Stimulated activated CD8-positive, alpha-beta memory T cell treated with anti-CD3 and anti-CD28 coated beads, Interleukin-4, amount 100 ng/mL, for 4 hours (primary cell): ENCODE data around the gene SLC5A10.

Experiments used
- DNase-seq, 2 donors: peaks; one replicate each; pipeline ENCODE4 v3.0.0-alpha.2; 2020; ENCODE audit warnings: low read depth in 2 of 2, low spot score in 1 of 2

Gene SLC5A10

DNA sequence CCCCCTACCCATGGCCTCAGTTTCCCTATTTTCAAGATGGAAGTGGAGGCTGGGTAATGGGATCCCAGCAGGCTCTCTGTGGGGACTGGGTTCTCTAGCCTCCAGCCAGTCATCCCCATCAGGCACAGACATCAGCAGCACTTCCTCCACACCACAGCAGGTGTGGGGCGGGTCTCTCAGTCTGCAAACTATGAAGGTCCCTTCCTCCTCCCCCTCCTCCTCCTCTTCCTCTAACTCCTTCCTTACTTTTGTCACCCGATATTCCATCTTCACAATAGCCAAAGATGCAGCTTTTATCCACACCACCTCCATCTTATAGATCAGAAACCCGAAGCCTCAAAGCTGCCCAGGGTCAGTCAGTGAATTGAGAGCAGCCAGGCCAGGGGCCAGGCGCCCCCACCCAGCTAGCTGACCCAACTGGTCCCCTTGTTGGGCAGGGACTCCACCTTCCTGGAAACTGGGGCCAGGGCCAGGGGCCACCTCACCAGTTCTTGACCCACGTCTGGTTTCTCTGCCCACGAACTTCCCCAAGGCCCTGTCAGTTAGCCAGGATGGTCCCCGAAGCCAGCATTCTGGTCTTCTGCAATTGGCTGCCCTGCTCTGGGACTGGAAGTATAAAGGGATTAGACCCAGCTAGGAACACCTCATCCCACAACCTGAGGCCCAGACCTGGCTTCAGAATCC, 50.1 kb downstream of the SLC5A10 start:
- no peak for DNase-seq

DNA sequence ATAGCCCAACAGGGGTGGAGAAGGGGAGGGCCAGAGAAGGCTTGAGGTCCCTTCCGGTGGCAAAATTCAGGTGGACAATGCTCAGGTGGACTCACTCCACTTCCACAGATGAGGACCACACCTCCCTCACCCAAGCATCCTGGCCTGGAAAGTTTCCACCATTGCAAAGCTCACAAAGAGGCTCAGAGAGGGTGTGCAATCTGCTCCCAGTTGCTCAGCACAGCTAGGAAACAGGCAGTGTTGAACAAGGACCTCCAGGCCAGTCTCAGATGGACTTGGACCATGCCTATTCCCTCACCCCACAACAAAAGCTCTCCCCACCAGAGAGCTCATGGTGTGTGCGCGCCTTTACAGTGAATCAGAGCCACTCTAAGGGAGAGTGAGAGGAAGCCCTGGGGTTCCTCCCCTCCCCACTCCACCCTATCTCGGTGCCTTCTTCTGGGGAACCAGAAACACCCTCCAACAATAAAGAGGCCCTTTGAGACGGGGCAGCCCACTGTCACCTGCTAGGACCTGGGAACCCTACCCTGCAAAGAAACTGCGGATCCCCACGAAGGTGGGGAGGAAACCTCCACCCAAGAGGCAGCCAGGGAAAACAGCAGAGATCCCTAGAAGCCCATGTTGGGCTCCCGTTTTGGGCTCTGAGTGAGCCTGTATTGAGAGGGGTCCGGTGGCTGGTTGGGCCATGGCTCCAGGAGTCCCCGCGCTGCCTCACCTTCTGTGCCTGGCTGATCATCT, 51.0 kb downstream of the SLC5A10 start:
- DNase-seq: no peak

DNA sequence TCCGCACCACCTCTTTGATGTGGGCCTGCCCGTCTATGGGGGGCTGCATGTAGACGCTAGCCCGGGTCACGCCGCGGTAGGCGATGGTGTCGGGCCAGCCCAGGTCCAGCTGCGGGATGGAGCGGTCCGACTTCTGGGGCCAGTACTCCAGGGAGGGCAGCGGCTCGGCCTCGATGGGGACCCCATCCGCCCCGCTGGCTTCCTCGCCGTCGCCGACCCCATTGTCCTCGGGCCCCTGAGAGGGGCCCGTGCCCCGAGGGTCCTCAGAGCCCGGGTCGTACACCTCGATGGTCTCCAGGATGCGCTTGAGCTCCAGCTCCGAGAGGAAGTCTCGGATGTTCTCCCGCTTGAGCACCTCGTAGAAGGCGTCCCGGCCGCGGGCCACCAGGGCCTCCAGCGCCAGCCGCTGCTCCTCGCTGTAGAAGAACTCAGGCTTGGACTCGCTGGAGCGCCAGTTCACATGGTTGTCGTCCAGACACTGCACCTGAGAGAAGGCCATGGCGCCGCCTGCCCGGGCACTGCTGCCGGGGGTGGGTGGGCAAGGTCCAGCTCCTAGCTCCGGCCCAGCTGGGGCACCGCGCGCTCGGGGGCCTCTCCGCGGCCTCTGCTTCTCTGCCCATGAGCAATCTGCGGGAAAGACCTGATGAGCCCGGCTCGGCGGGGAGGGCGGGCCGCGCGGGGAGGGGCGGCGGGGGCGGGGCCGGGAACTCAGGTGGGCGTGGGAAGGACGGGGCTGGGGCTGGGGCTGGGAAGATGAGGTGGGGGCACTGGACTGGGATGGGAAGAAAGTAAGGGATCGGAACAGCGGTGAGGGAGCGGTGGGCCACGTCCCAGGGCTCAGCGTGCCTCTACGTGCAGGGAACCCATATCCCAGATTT, 51.8 kb downstream of the SLC5A10 start:
- peak; percentile 25 to 36 for DNase-seq

DNA sequence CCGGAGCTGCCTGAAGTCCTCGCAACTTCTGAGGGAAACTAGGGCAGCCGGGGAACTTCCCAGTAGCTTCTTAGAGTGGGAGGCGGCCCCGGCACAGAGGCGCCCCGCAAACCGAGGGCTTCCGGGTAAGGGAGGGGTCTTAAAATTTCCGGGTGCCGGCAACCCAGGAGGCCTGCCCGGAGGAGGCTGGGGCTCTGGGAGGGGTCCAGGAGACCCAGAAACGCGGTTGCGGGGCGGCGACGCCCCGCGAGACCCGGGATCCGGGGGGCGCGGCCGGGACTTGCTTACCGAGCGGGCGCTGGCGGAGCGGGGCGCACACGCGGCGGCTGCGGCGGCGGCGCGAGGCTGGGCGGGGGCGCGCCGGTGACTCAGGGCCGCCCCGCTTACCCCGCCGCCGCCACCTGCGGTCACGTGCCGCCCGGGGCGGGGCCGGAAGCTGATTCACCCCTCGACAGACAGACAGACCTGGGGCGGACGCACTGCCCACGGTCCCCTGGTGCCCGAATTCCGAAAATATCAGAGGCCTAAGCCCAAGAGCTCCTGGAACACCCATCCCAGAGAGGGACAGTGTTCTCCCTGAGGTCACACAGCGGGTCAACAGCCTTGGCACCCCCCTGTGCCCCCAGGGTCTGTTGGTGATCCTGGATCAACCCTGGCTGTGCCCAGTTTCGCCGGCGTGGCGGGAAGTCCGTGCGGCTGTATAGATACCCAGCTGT, 52.6 kb downstream of the SLC5A10 start, which contains the start of gene FAM83G:
Gene FAM83G (minus strand): TSS at position 344 of the 716 bp plus-strand sequence. CDS start 723 bp downstream, outside the sequence.
- peak; percentile 71 to 84 for DNase-seq

DNA sequence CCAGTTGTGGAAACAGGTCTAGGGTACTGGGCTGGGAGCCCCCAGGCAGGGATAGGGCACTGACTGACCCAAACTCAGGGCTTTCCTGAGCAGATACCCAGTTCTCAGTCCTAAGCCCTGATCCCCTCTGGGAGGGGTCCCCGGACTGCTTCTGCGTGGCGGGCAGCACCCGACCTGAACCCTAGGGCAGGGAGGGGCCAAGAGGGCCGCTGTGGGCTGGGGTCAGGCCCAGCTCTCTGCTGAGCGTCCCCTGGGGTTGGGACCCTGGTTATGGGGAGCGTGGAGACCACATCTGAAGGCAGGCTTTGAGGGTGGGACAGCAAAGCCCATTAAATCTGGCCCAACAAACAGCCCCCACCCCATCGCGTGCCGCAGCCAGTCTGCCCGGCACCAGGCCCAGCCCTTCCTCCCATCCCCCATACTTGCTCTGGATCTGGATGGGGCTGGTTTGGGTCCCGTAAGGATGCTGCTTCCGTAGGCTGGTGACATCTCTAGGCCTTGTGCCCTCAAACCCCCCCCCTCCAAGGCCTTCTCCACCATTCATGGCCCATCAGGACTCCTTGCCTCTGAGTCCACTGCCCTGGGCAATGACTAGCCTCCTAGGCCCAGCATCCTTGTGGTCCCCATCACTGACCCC, 53.3 kb downstream of the SLC5A10 start:
- DNase-seq: no peak

DNA sequence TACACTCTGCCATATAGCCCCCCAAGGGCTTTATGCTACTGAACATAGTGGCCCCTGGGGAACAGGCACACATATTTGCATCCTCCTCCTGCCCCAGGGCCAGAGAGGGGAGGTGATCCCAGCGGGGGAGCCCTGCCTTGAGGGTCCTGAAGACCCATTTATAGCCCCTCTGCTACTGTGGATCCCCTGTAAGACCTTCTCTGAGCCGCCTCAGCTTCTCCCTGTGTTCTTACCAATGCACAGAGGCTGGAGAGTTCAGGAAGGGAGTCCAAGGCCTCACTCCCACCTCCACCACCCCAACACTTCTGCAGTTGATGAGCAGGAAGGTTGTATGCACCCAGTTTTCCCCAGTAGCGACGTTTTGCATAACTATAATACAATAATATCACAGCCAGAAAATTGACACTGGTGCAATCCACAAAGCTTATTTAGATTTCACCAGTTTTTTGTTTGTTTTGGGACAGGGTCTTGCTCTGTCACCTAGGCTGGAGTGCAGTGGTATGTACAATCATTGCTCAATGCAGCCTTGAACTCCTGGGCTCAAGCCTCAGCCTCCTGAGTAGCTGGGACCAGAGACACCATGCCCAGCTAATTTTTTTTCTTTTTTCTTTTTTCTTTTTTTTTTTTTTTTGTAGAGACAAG, 53.9 kb downstream of the SLC5A10 start:
- DNase-seq: no peak

DNA sequence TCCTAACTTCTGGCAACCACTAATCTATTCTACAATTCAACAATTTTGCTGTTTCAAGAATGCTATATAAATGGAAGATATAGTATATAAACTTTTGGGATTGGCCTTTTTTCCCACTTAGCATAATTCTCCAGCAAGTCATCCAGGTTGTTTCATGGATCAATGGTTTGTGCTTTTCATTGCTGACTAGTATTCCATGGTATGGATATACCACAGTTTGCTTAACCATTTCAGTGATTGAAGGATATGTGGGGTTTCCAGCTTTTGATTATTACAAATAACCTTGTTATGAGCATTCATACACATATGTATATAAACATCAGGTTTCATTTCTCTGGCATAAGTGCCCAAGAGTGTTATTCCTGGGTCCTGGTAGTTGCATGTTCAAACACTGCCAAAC, 54.7 kb downstream of the SLC5A10 start:
- no peak for DNase-seq

DNA sequence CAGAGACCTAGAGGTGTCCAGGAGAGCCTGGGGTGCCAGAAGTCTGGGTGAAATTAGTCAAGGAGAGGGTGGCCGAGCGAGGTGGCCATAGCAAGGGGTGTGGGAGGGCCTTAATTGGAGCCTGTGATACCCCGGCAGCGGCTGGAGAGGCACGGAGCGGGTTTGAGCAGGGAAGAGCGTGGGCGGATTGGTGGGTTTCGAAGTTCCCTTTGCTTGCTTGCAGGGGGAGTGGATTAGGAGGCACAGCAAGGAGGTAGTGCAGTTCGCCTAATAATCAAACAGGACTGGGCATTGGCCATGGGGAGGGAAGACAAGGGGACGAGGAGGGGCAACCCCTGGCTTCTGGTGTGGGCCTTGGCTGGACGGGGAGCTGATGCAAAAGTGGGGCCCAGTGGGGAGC, 58.0 kb downstream of the SLC5A10 start:
- DNase-seq: no peak

DNA sequence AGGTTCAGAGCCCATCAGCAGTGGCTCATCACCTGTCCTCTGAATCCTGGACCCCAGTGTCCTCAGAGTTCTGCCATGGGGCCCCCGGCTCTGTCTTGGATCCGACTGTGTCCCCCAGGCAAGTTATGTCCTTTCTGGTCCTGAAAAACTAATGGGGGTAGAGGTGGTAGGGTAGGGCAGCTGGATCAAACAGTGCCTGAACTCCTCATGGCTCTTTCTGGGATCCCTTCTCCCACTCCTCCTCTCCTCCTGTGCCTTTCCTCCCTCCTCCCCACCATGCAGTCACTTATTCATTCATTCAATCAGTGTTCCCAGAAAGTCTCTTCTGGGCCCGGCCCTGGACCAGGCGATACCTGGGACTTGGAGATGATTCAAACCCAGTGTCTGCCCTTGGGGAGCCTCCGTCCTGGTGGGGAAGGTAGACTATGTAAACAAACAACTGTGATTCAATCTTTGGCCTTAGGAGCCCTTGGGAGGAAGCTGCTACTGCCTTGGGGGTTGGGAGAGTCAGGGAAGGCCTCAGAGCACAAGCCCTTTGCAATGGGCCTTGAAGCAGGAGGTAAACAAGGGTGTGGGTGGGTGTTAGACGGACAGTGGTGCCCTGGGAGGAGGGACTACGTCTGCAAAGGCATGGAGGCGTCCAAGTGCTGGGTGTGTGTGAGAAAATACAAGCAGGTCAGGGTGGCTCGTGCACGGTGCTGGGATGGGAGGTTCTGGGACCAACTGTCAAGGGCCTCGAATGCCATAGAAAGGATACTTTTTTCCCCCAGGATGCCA, 59.0 kb downstream of the SLC5A10 start:
- DNase-seq: no peak

DNA sequence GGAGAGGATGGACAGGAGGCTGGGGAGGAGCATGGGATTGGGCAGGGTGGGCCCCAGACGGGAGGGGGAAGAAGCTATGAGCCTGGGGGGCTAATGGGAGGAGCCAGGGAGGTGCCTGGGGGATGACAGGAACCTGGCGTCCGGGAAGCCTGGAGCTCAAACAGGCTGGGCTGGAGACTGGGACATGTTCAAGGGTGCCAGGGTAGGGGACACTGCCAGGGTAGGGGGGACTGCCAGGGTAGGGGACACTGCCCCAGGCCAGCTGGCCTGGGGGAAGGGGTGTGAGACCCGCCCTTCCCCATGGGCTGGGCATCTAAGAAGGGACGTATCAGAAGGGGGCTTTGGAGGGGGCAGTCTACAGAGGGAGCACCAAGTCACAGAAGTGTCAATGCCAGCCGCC, 59.6 kb downstream of the SLC5A10 start:
- no peak for DNase-seq

DNA sequence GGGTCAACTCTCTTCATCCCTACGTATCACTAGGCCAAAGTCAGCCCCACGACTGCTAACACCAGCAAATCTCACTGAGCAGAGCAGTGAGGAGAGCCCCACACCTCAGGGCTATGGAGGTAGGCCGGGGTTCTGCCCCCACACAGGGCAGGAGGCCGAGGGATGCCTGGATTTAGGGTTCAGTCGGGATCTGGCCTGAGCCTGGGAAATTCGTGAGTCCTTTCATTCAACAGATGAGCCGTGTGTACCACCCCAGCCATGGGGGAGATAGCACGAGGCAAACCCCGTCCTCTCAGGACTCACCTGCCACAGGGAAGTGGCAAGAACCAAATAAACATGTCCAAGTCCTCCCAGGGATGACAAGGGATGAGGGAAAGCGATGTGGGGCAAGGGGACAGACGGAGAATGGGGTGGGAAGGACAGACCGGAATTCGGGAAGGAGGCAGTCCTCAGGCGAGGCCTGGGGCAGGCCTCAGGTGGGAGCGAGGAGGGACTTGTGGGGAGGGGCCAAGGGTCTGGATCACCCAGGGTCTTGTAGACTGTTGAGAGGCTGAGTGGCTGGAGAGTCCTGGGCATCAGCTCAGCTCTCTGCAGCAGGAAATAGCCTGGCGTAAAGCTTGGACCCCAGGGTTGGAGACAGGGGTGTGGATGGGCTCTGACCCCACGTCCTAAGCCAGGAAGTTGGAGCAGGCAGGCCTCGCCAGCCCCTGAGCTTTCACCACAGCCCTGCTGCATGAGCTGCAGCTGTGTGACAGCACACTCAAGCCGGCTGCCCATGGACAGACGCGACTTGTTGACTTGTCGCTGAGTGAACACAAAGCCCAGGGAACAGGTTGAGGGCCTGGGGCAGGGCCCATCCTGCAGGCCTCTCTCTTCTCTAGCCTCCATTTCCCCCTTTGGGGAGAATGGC, 60.5 kb downstream of the SLC5A10 start:
- no peak for DNase-seq

DNA sequence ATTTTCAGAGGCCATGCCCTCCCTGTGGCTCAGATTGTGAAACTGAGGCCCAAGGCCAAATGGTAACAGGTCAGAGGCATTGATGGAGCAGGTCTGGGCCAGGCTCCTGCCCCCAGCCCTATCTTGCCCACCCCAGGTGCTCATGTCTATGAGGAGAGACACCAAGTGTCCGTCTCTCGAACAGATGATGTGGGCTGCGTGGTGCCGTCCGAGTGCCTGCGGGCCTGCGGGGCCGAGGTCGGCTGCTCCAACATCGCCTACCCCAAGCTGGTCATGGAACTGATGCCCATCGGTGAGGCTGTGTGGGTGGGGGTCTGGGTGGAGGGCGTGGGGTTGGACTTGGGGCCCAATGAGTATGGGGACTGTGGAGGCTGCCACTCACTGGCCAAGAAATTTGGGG, 61.3 kb downstream of the SLC5A10 start:
- DNase-seq: no peak

DNA sequence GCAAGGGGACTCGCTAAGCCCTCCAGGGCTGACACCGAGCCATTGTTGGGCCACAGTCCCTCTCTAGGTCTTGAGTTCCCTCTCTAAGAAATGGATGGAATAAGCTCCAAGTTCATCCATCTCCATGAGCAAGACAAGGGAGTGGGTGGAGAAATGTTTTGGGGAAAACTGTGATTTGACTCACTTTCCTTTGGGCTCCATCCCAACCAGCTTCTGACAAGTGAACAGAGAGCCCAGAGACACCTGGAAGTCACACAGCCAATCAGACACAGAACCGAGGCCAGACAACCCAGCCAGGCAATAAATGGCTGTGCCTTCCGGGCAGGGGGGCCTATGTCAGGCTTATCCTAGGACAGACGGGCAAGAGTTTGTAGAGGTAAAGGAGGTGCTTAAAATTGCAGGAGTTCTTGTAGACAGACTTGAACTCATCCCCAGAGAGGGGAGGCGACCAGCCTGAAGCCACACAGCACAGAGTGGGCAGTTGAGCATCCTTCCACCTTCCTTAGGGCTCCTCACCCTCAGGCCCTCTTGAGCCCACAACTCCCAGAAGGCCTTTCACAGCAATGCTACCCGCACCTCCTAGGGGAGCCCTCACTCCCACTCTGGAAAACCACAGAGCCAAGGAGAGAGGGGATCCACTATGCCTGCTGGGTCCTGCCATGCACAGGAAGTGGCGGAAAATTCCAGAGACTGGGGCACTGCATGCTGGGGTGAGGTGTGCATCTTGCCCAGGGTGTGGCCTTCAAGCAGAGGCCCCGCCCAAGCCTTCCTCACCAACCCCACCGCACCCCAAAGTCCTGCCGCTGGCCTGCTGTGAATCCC, 62.1 kb downstream of the SLC5A10 start:
- DNase-seq: no peak

DNA sequence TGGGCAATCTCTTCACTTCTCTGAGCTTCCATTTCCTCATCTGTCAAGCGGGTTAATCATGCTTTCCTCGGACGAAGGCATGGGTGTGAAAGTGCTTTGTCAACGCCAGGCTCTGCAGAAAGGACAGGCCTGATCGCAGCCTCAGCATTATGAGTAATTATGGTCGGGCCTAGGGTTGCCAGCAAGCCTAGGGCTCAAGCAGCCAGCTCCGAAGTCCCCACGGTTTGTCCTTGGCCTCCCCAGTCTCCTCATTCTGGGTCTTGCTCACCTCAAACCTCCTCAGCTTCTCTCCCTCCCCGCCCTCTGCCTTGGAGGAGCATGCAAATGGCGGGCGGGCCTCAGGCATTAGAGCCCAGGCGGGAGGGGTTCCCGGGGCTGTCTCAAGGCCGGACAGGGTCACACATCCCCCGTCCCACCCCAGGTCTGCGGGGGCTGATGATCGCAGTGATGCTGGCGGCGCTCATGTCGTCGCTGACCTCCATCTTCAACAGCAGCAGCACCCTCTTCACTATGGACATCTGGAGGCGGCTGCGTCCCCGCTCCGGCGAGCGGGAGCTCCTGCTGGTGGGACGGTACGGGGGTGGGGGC, 62.8 kb downstream of the SLC5A10 start:
- DNase-seq: no peak

DNA sequence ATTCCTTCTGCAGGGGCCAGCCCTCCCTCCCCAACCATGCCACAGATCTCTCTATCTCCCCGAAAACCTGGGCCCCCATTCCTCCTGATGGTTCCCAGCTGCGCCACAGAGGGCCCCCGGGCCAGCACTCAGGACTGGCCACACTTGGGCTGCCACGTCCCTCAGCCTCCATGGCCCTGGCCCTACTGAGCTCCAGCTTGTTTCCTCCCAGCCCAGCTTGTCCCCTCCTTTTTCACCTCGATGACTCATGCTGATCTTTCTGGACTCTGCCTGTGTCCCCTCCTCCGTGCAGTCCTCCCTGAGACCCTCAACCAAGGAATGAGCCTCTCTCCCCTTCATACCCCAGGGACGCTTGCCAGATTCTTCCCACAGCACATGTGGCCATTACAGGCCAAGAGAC, 63.5 kb downstream of the SLC5A10 start:
- no peak for DNase-seq

DNA sequence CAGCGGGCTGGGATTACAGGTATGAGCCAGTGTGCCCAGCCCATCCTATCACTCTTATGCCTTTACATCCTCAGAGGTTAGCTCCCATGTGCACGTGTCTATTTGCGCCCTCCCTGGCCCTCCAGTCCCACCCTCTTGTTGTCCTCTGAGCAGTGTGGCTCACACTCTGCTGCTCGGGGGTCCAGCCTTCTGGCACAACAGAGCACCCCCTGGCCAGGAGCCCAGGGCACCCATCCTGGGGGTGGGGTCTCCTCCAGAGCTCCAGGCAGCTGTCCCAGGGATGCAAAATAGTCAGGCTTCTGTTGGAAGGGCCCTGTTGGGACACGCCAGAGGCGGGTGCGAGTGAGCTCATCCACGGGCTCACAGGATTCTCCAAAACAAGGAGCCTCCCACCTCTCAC, 64.3 kb downstream of the SLC5A10 start:
- no peak for DNase-seq

DNA sequence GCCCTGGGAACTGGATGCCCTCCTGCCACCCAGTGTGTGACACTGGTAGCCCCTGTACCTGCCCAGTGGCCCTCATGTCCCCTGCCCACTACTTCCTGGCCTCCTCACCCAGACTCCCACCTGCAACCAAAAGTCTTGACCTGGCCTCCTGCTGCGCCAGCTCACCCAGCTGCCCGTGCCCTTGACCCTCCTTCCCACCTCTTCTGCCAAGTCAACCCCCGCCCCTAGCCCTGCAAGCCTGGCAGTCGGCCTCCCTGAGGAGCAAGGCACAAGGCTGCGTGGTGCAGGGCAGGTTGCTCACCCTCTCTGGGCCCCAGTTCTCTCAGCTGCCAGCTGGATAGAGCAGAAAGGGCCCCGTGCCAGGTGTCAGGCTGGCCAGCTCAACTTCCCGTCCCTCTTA, 64.9 kb downstream of the SLC5A10 start:
- DNase-seq: no peak
